ENCODE measurements around the gene RIPPLY3.

RIPPLY3 gene

GRCh38 chr21:36989699-36990507 is 16.6 kb upstream of the RIPPLY3 start (continued):
- no peak for TF ChIP-seq ZSCAN16 (tag by site-specific recombination; IDR thresholded peaks at IDR 0.05)
- peak; percentile 65; the same call in 1 of the 2 replicates for TF ChIP-seq KLF16 (tag by site-specific recombination; IDR thresholded peaks at IDR 0.05)

GRCh38 chr21:36990508-36991205 is 15.8 kb upstream of the RIPPLY3 start:
- Histone ChIP-seq H3K4me1 (ENCODE audit: control insufficient read depth, insufficient read depth, low read length) (no peaks in the 10 kb centered on the region), H3K36me3 (ENCODE audit: control insufficient read depth in 2 of 2, insufficient read depth in 1 of 2, low read length in 2 of 2) (no peaks in the 10 kb centered on the region), H3K4me3 (ENCODE audit: low read depth, low read length) (peak overlapping the region; percentile 31), H3K27ac (ENCODE audit: extremely low read depth, low read depth, low read length) (peak overlapping the region; percentile 77), H3K9me3 (ENCODE audit: control insufficient read depth, insufficient read depth, low read depth, low read length) (no peaks in the 10 kb centered on the region)
- TF ChIP-seq ZNF335 (tag by site-specific recombination; conservative IDR thresholded peaks at IDR 0.05) (peak; percentile 62), GLI2 (tag by site-specific recombination; IDR thresholded peaks at IDR 0.05; ENCODE audit: borderline replicate concordance, low read depth) (0 out of 2 replicates have a peak, but pooled peaks have one; percentile 15), SCRT1 (tag by site-specific recombination; IDR thresholded peaks at IDR 0.05; ENCODE audit: borderline replicate concordance) (no peak), ZNF10 (tag by site-specific recombination; IDR thresholded peaks at IDR 0.05) (no peak), ZSCAN23 (tag by site-specific recombination; IDR thresholded peaks at IDR 0.05) (peak; percentile 58; the same call in 1 of the 2 replicates), ZNF530 (tag by site-specific recombination; IDR thresholded peaks at IDR 0.05; ENCODE audit: low read depth) (peak; percentile 83), ZNF341 (tag by site-specific recombination; IDR thresholded peaks at IDR 0.05; ENCODE audit: low read depth) (0 out of 2 replicates have a peak, but pooled peaks have one; percentile 16), ZNF548 (tag by site-specific recombination; IDR thresholded peaks at IDR 0.05) (0 out of 2 replicates have a peak, but pooled peaks have one; percentile 23), SP7 (tag by site-specific recombination; IDR thresholded peaks at IDR 0.05) (peak; percentile 31; the same call in 1 of the 2 replicates)
- POLR2A ChIA-PET = interaction anchor here (1.0 to 1.6 kb wide), 3 partner anchors 17 to 24 kb away, joined by 4 to 14 read pairs (median 4); partner anchors contain the start of gene HLCS
- CTCF ChIA-PET = interaction anchor here (0.5 to 3.5 kb wide), 22 partner anchors 8 to 807 kb away, joined by 3 to 36 read pairs (median 4); partner anchors contain the start of genes HLCS and RIPPLY3

GRCh38 chr21:36992671-36993070 is 13.8 kb upstream of the RIPPLY3 start:
- no peaks in the 10 kb centered on the region for H3K36me3 ChIP-seq (ENCODE audit: control insufficient read depth in 2 of 2, insufficient read depth in 1 of 2, low read length in 2 of 2)
- no peak overlapping the region for H3K27ac ChIP-seq (ENCODE audit: extremely low read depth, low read depth, low read length)
- H3K4me1 ChIP-seq (ENCODE audit: control insufficient read depth, insufficient read depth, low read length) = no peaks in the 10 kb centered on the region
- ChIA-PET POLR2A (no interaction called here), CTCF (interaction anchor here (0.6 to 2.9 kb wide), 3 partner anchors 10 to 83 kb away, joined by 3 to 8 read pairs (median 5); no protein-coding TSS in a partner anchor)
- H3K4me3 ChIP-seq (ENCODE audit: low read depth, low read length) = no peak overlapping the region
- TF ChIP-seq KLF17 (tag by site-specific recombination; IDR thresholded peaks at IDR 0.05) = no peak
- TF ChIP-seq ZBTB26 (tag by site-specific recombination; optimal IDR thresholded peaks at IDR 0.05) = no peak
- TF ChIP-seq ZNF548 (tag by site-specific recombination; IDR thresholded peaks at IDR 0.05) = no peak
- H3K9me3 ChIP-seq (ENCODE audit: control insufficient read depth, insufficient read depth, low read depth, low read length) = no peaks in the 10 kb centered on the region

- no peaks in the 10 kb centered on the region for H3K36me3 ChIP-seq (ENCODE audit: control insufficient read depth in 2 of 2, insufficient read depth in 1 of 2, low read length in 2 of 2)
- CTCF ChIA-PET = interaction anchor here (0.7 kb wide), 1 partner anchor 53 kb away, joined by 3 read pairs; no protein-coding TSS in a partner anchor
- TF ChIP-seq ZSCAN5A (tag by site-specific recombination; IDR thresholded peaks at IDR 0.05) = no peak
- no peak for TF ChIP-seq ZNF280C (tag by site-specific recombination; IDR thresholded peaks at IDR 0.05)
- TF ChIP-seq KLF10 (tag by site-specific recombination; IDR thresholded peaks at IDR 0.05) = no peak
- no peak for TF ChIP-seq ZNF600 (tag by site-specific recombination; IDR thresholded peaks at IDR 0.05)
- no peak for TF ChIP-seq ZNF18 (tag by site-specific recombination; IDR thresholded peaks at IDR 0.05)
- no peak for TF ChIP-seq ZNF548 (tag by site-specific recombination; IDR thresholded peaks at IDR 0.05)
Measured at GRCh38 chr21:36994501-36995158, 11.9 kb upstream of the RIPPLY3 start.

More at GRCh38 chr21:36994501-36995158, 11.9 kb upstream of the RIPPLY3 start:
- Histone ChIP-seq H3K4me3 (ENCODE audit: low read depth, low read length) (no peak overlapping the region), H3K9me3 (ENCODE audit: control insufficient read depth, insufficient read depth, low read depth, low read length) (no peaks in the 10 kb centered on the region), H3K27ac (ENCODE audit: extremely low read depth, low read depth, low read length) (no peak overlapping the region), H3K4me1 (ENCODE audit: control insufficient read depth, insufficient read depth, low read length) (no peaks in the 10 kb centered on the region)
- POLR2A ChIA-PET = interaction anchor here (0.8 kb wide), 1 partner anchor 12 kb away, joined by 3 read pairs; the partner anchor contains the start of gene RIPPLY3

Measured in HEK293 (cell line).